IgD-negative memory B cell (primary cell): ENCODE measurements around the gene TMEM61. TPM values are rescaled to one million over a fixed set of nuclear protein-coding genes. Genes with fewer than 3 reads are reported as not detected.
A peak's percentile ranks its signal among the peaks of the same experiment; 100 is the strongest.
"Not testable (repeated sequence)": the region's sequence is repeated elsewhere in the genome, so short reads cannot be mapped to it uniquely, and the experiment has no call there.

Experiments used
- H3K27ac Mint-ChIP-seq, 3 donors: one replicate each; pipeline ENCODE4 v1.8.0; 2020 to 2022; ENCODE audit warnings: mild to moderate bottlenecking in 3 of 3, mixed read lengths in 3 of 3, moderate library complexity in 1 of 3
- H3K27me3 Mint-ChIP-seq: one replicate; pipeline ENCODE4 v1.8.0; 2021; ENCODE audit warnings: mixed read lengths
- H3K36me3 Mint-ChIP-seq: one replicate; pipeline ENCODE4 v1.8.0; 2020; ENCODE audit warnings: mild to moderate bottlenecking, mixed read lengths
- H3K4me1 Mint-ChIP-seq, 3 donors: one replicate each; pipeline ENCODE4 v1.8.0; 2020 to 2022; ENCODE audit warnings: mixed read lengths in 3 of 3, mild to moderate bottlenecking in 1 of 3
- H3K4me3 Mint-ChIP-seq, 4 donors: one replicate each; pipeline ENCODE4 v1.8.0; 2020 to 2022; ENCODE audit warnings: mild to moderate bottlenecking in 4 of 4, mixed read lengths in 4 of 4, moderate library complexity in 3 of 4
- H3K9me3 Mint-ChIP-seq, 3 donors: one replicate each; pipeline ENCODE4 v1.8.0; 2020 to 2021; ENCODE audit warnings: mixed read lengths in 3 of 3, mild to moderate bottlenecking in 1 of 3
- polyA plus RNA-seq: library from polyadenylated mRNA; unstranded; fragments of 300-500 nt; fragmentation: Illumina TruSeq; gene quantifications from one replicate; pipeline ENCODE4 v1.2.3, GENCODE V29; 2021

The TMEM61 gene
- polyA plus RNA-seq, 1 donor from 2014 or later, result not detected

- no peaks in the 10 kb centered on the region for H3K4me1 Mint-ChIP-seq
- no peak overlapping the region for H3K4me3 Mint-ChIP-seq
- peaks cover 15% of the 10 kb centered on the region for H3K27me3 Mint-ChIP-seq
- H3K27ac Mint-ChIP-seq, result no peak overlapping the region
- no peaks in the 10 kb centered on the region for H3K9me3 Mint-ChIP-seq
- no peaks in the 10 kb centered on the region for H3K36me3 Mint-ChIP-seq
Measured at GRCh38 chr1:55015731-55016620, 35.5 kb downstream of the TMEM61 start.

GRCh38 chr1:55018395-55018794 lies 38.0 kb downstream of the TMEM61 start:
- peaks cover 16% of the 10 kb centered on the region for H3K27me3 Mint-ChIP-seq
- no peak overlapping the region for H3K4me3 Mint-ChIP-seq

GRCh38 chr1:55021942-55022546 lies 41.6 kb downstream of the TMEM61 start:
- H3K27me3 Mint-ChIP-seq, result peaks cover 14% of the 10 kb centered on the region
- peak overlapping the region in 1 of 3 donors; percentile 5 for H3K27ac Mint-ChIP-seq
- H3K9me3 Mint-ChIP-seq, result no peaks in the 10 kb centered on the region
- no peak overlapping the region for H3K4me3 Mint-ChIP-seq
- H3K36me3 Mint-ChIP-seq, result no peaks in the 10 kb centered on the region
- peaks cover 0 to 2% (median 0%) of the 10 kb centered on the region in 3 donors for H3K4me1 Mint-ChIP-seq

More at GRCh38 chr1:55018395-55018794, 38.0 kb downstream of the TMEM61 start:
- Mint-ChIP-seq H3K36me3 (no peaks in the 10 kb centered on the region), H3K27ac (no peak overlapping the region), H3K4me1 (no peaks in the 10 kb centered on the region), H3K9me3 (no peaks in the 10 kb centered on the region)

- H3K4me1 Mint-ChIP-seq, H3K27ac Mint-ChIP-seq, H3K36me3 Mint-ChIP-seq, H3K9me3 Mint-ChIP-seq, H3K4me3 Mint-ChIP-seq: not testable (repeated sequence)
- H3K27me3 Mint-ChIP-seq, result peaks cover 11% of the 10 kb centered on the region
Measured at GRCh38 chr1:55024163-55024562, 43.7 kb downstream of the TMEM61 start.

- not testable (repeated sequence) for H3K4me3 Mint-ChIP-seq, H3K36me3 Mint-ChIP-seq, H3K27me3 Mint-ChIP-seq, H3K9me3 Mint-ChIP-seq, H3K27ac Mint-ChIP-seq, H3K4me1 Mint-ChIP-seq
Measured at GRCh38 chr1:55026682-55027081, 46.3 kb downstream of the TMEM61 start.

- not testable (repeated sequence) for H3K9me3 Mint-ChIP-seq, H3K4me1 Mint-ChIP-seq, H3K36me3 Mint-ChIP-seq, H3K4me3 Mint-ChIP-seq, H3K27ac Mint-ChIP-seq
- H3K27me3 Mint-ChIP-seq, result peaks cover 13% of the 10 kb centered on the region
Measured at GRCh38 chr1:55031098-55031497, 50.7 kb downstream of the TMEM61 start.

- Mint-ChIP-seq H3K36me3 (peaks cover 5% of the 10 kb centered on the region), H3K9me3 (peaks cover 0 to 3% (median 2%) of the 10 kb centered on the region in 3 donors), H3K4me3 (peak overlapping the region in 1 of 4 donors; percentile 70), H3K4me1 (no peaks in the 10 kb centered on the region), H3K27ac (no peak overlapping the region), H3K27me3 (peaks cover 28% of the 10 kb centered on the region)
Measured at GRCh38 chr1:55033265-55033614, 52.8 kb downstream of the TMEM61 start.

GRCh38 chr1:55034476-55035133 lies 54.2 kb downstream of the TMEM61 start:
- Mint-ChIP-seq H3K27me3 (peaks cover 37% of the 10 kb centered on the region), H3K4me1 (peaks cover 0 to 1% (median 0%) of the 10 kb centered on the region in 3 donors), H3K4me3 (no peak overlapping the region), H3K9me3 (peaks cover 0 to 3% (median 2%) of the 10 kb centered on the region in 3 donors), H3K27ac (no peak overlapping the region), H3K36me3 (peaks cover 5% of the 10 kb centered on the region)

GRCh38 chr1:55035904-55036303 lies 55.5 kb downstream of the TMEM61 start:
- Mint-ChIP-seq H3K27me3 (peaks cover 39% of the 10 kb centered on the region), H3K4me3 (no peak overlapping the region), H3K4me1 (peaks cover 0 to 1% (median 0%) of the 10 kb centered on the region in 3 donors), H3K27ac (no peak overlapping the region), H3K36me3 (peaks cover 6% of the 10 kb centered on the region), H3K9me3 (peaks cover 0 to 3% (median 2%) of the 10 kb centered on the region in 3 donors)

GRCh38 chr1:55037733-55038551 lies 57.5 kb downstream of the TMEM61 start:
- Mint-ChIP-seq H3K4me3 (no peak overlapping the region), H3K4me1 (peaks cover 0 to 1% (median 0%) of the 10 kb centered on the region in 3 donors), H3K27ac (no peak overlapping the region), H3K9me3 (peaks cover 0 to 3% (median 0%) of the 10 kb centered on the region in 3 donors), H3K27me3 (peaks cover 45% of the 10 kb centered on the region), H3K36me3 (peaks cover 6% of the 10 kb centered on the region)

- Mint-ChIP-seq H3K36me3 (peaks cover 5% of the 10 kb centered on the region), H3K4me3 (no peak overlapping the region), H3K27me3 (peaks cover 42% of the 10 kb centered on the region), H3K27ac (no peak overlapping the region), H3K9me3 (peaks cover 0 to 1% (median 0%) of the 10 kb centered on the region in 3 donors), H3K4me1 (peaks cover 0 to 1% (median 0%) of the 10 kb centered on the region in 3 donors)
Measured at GRCh38 chr1:55038552-55038838, 58.1 kb downstream of the TMEM61 start.

GRCh38 chr1:55038974-55039341 lies 58.5 kb downstream of the TMEM61 start:
- peaks cover 7% of the 10 kb centered on the region for H3K36me3 Mint-ChIP-seq
- no peak overlapping the region for H3K4me3 Mint-ChIP-seq
- no peak overlapping the region for H3K27ac Mint-ChIP-seq
- peaks cover 0 to 1% (median 0%) of the 10 kb centered on the region in 3 donors for H3K9me3 Mint-ChIP-seq
- H3K27me3 Mint-ChIP-seq, result peaks cover 42% of the 10 kb centered on the region
- H3K4me1 Mint-ChIP-seq, result peaks cover 0 to 1% (median 0%) of the 10 kb centered on the region in 3 donors

GRCh38 chr1:55039342-55040082 lies 59.1 kb downstream of the TMEM61 start, which contains the start of gene PCSK9:
Gene PCSK9 (plus strand): TSS chr1:55039548. CDS start chr1:55039838, 290 bp downstream.
- H3K27me3 Mint-ChIP-seq, result peaks cover 39% of the 10 kb centered on the region
- peaks cover 0 to 1% (median 0%) of the 10 kb centered on the region in 3 donors for H3K4me1 Mint-ChIP-seq
- H3K4me3 Mint-ChIP-seq, result no peak within 1 kb of the TSS
- peaks cover 0 to 1% (median 0%) of the 10 kb centered on the region in 3 donors for H3K9me3 Mint-ChIP-seq
- H3K36me3 Mint-ChIP-seq, result peaks cover 8% of the 10 kb centered on the region
- H3K27ac Mint-ChIP-seq, result no peak within 1 kb of the TSS
